ENCODE measurements around the gene RXFP2. TPM values are rescaled to one million over a fixed set of nuclear protein-coding genes. Genes with fewer than 3 reads are reported as not detected.

Gene RXFP2
- total and polyA plus RNA-seq, 2 donors (not counting 3 experiments of a cell fraction or from before 2014, with no cell fraction given) = not detected

DNA sequence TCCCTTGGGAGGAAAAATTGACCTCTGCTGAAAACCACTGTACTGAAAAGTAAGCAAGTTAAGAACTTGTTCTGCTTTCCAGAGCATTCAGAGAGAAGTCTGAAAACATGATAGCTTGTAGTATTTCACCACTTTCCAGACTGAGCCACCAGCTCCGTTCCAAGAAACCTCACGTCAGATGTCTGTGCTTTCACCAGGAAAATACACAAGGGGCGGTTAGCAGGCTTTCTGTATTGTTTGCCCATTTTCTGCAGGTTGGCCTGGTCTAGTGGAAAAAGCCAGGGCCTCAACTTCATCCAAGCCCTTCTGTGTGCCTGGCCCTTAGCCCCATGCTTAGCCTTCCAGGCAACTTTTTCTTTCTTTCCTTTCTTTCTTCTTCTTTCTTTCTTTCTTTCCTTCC is 36.4 kb downstream of the RXFP2 start:
- Histone ChIP-seq H3K4me3 (replicated peaks in 1 of 3; ENCODE audit: insufficient read depth in 1 of 3, low read depth in 1 of 3, low read length in 3 of 3) (no peak overlapping the region), H2AFZ (ENCODE audit: low read depth, low read length) (no peak overlapping the region), H3K9me1 (replicated peaks; ENCODE audit: control insufficient read depth, extremely low read depth, insufficient read depth, low read length) (no peaks in the 10 kb centered on the region), H3K9ac (replicated peaks; ENCODE audit: extremely low read depth, insufficient read depth, low read length) (no peak overlapping the region), H3K27ac (ENCODE audit: insufficient read depth, low read depth, low read length) (no peak overlapping the region), H3K79me2 (ENCODE audit: control insufficient read depth, insufficient read depth, low read length) (no peaks in the 10 kb centered on the region), H3K27me3 (ENCODE audit: control insufficient read depth in 2 of 2, insufficient read depth in 2 of 2, low read length in 2 of 2) (peaks cover 0 to 9% of the 10 kb centered on the region in 2 experiments), H4K20me1 (replicated peaks; ENCODE audit: control insufficient read depth, extremely low read depth, insufficient read depth, low read length) (no peaks in the 10 kb centered on the region), H3K4me2 (ENCODE audit: insufficient read depth, low read length) (no peak overlapping the region), H3K36me3 (ENCODE audit: control insufficient read depth in 2 of 2, extremely low read depth in 1 of 2, insufficient read depth in 2 of 2, low read length in 2 of 2) (no peaks in the 10 kb centered on the region), H3K9me3 (replicated peaks; ENCODE audit: control insufficient read depth, insufficient read depth, low read length) (no peaks in the 10 kb centered on the region), H3K4me1 (ENCODE audit: control insufficient read depth, extremely low read depth, insufficient read depth, low read length) (peaks cover 15% of the 10 kb centered on the region)
- intact Hi-C loops (cut with micrococcal nuclease) (no loop called here), dilution Hi-C loops (cut with MboI; ENCODE audit: extremely low pct_ligation_motif_present, low sequenced_read_pairs) (no loop called here)
- CTCF ChIA-PET = no interaction called here
- no peak for FAIRE-seq
- POLR2A ChIA-PET = no interaction called here
- no peak for DNase-seq (ENCODE audit: low read depth, low spot score)
- BruUV-seq (replicated peaks) = no TSS peak
- TF ChIP-seq, protein P1, sequence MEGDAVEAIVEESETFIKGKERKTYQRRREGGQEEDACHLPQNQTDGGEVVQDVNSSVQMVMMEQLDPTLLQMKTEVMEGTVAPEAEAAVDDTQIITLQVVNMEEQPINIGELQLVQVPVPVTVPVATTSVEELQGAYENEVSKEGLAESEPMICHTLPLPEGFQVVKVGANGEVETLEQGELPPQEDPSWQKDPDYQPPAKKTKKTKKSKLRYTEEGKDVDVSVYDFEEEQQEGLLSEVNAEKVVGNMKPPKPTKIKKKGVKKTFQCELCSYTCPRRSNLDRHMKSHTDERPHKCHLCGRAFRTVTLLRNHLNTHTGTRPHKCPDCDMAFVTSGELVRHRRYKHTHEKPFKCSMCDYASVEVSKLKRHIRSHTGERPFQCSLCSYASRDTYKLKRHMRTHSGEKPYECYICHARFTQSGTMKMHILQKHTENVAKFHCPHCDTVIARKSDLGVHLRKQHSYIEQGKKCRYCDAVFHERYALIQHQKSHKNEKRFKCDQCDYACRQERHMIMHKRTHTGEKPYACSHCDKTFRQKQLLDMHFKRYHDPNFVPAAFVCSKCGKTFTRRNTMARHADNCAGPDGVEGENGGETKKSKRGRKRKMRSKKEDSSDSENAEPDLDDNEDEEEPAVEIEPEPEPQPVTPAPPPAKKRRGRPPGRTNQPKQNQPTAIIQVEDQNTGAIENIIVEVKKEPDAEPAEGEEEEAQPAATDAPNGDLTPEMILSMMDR (IDR thresholded peaks at IDR 0.05; ENCODE audit: extremely low read depth in 1 of 2, insufficient read depth in 1 of 2, low read depth in 1 of 2, low read length in 2 of 2) = no peak
- TF ChIP-seq JUN (IDR thresholded peaks at IDR 0.05; ENCODE audit: borderline replicate concordance, insufficient read depth, insufficient read length, low read depth) (no peak), EZH2 (IDR thresholded peaks at IDR 0.05; ENCODE audit: borderline replicate concordance, low read depth, low read length, severe bottlenecking) (no peak), FOS (IDR thresholded peaks at IDR 0.05; ENCODE audit: borderline replicate concordance, insufficient read depth, low read length) (no peak), POLR2AphosphoS5 (IDR thresholded peaks at IDR 0.05; ENCODE audit: insufficient read depth, low read depth, low read length) (no peak), POLR2A (IDR thresholded peaks at IDR 0.05; ENCODE audit: low read depth, low read length) (no peak), GATA2 (IDR thresholded peaks at IDR 0.05; ENCODE audit: insufficient read depth, insufficient read length, low read depth, low read length) (no peak), MYC (IDR thresholded peaks at IDR 0.05; ENCODE audit: low read depth, low read length) (no peak)
- TF ChIP-seq, protein P2, sequence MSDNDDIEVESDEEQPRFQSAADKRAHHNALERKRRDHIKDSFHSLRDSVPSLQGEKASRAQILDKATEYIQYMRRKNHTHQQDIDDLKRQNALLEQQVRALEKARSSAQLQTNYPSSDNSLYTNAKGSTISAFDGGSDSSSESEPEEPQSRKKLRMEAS (IDR thresholded peaks at IDR 0.05; ENCODE audit: insufficient read depth, insufficient read length) = no peak

Data from endothelial cell of umbilical vein (primary cell).